CD4-positive, alpha-beta T cell (primary cell): ENCODE results near the gene IGLL5. TPM values are rescaled to one million over a fixed set of nuclear protein-coding genes. Genes with fewer than 3 reads are reported as not detected.

Source experiments
- ATAC-seq: fragments of 200-7000 bp; cut with Tn5 transposase; one replicate; pipeline ENCODE4 v1.10.0; 2022; ENCODE audit warnings: mild to moderate bottlenecking; ENCODE audit not compliant: poor library complexity
- CTCF ChIA-PET: fragments of 350-600 bp; sonication (Branson Sonifier 250); formaldehyde crosslinking; loops from one replicate; lab custom pipeline; 2021; ENCODE audit warnings: antibody characterized with exemption, inconsistent platforms; lab: Charles Lee
- POLR2A ChIA-PET: fragments of 350-600 bp; sonication (Branson Sonifier 250); formaldehyde crosslinking; loops from one replicate; lab custom pipeline; 2021; ENCODE audit warnings: antibody characterized with exemption, inconsistent platforms; lab: Charles Lee
- DNase-seq, 14 experiments: peaks; one replicate each; pipeline ENCODE4 v3.0.0-alpha.2; 2013 to 2020; ENCODE audit warnings: mixed read lengths in 2 of 14
- H3K27ac ChIP-seq, 2 donors: one replicate each; pipeline versions ENCODE4 v1.5.1 to v1.7.0; 2013; ENCODE audit warnings: low read length in 2 of 2, low read depth in 1 of 2, mild to moderate bottlenecking in 1 of 2
- H3K27me3 ChIP-seq, 2 experiments: 1 replicate in 1 of 2; 2 replicates in 1 of 2; pipeline versions ENCODE4 v1.6.1 to v1.7.0; 2013; ENCODE audit warnings: low read length in 2 of 2, control low read depth in 1 of 2, mild to moderate bottlenecking in 1 of 2, moderate library complexity in 1 of 2; ENCODE audit not compliant: insufficient read depth in 2 of 2, control insufficient read depth in 1 of 2
- H3K36me3 ChIP-seq: one replicate; pipeline ENCODE4 v1.6.1; 2013; ENCODE audit warnings: low read length, control low read depth; ENCODE audit not compliant: insufficient read depth
- H3K4me1 ChIP-seq: one replicate; pipeline ENCODE4 v1.6.1; 2013; ENCODE audit warnings: low read length, control low read depth; ENCODE audit not compliant: insufficient read depth
- H3K4me3 ChIP-seq: one replicate; pipeline ENCODE4 v1.5.1; 2013; ENCODE audit warnings: mild to moderate bottlenecking, low read length, moderate library complexity
- H3K9me3 ChIP-seq, 2 experiments: 1 replicate in 1 of 2; 2 replicates in 1 of 2; pipeline versions ENCODE4 v1.6.1 to v1.7.0; 2013; ENCODE audit warnings: low read length in 2 of 2, mild to moderate bottlenecking in 2 of 2, control low read depth in 1 of 2, moderate library complexity in 1 of 2; ENCODE audit not compliant: control insufficient read depth in 1 of 2, insufficient read depth in 1 of 2
- H3K27ac Mint-ChIP-seq: one replicate; pipeline ENCODE4 v1.8.0; 2020; ENCODE audit warnings: mixed read lengths
- H3K27me3 Mint-ChIP-seq: one replicate; pipeline ENCODE4 v1.8.0; 2021; ENCODE audit warnings: mixed read lengths
- H3K36me3 Mint-ChIP-seq: one replicate; pipeline ENCODE4 v1.8.0; 2021; ENCODE audit warnings: low read depth, mixed read lengths
- H3K4me1 Mint-ChIP-seq: one replicate; pipeline ENCODE4 v1.8.0; 2021; ENCODE audit warnings: low read depth, mixed read lengths
- H3K4me3 Mint-ChIP-seq: one replicate; pipeline ENCODE4 v1.8.0; 2020; ENCODE audit warnings: mild to moderate bottlenecking, mixed read lengths
- H3K9me3 Mint-ChIP-seq: one replicate; pipeline ENCODE4 v1.8.0; 2020; ENCODE audit warnings: mixed read lengths
- intact Hi-C, 2 experiments: fragments of 100-400 bp; cut with DNase I in 1 of 2; cut with micrococcal nuclease in 1 of 2; formaldehyde crosslinking; loops; one replicate each; pipeline versions ENCODE4 v1.15.1 to v1.9.0; 2023 to 2025; cut with DNase I, micrococcal nuclease
- total RNA-seq, 174 experiments: library from RNA in 2 of 174; stranded (reverse) in 2 of 174; gene quantifications; one replicate each; pipeline ENCODE4 v1.2.3 and lab custom pipeline; 2021 to 2026
- TF ChIP-seq, protein P1 (sequence below): fragments of 200-600 bp; IDR thresholded peaks from one replicate; pipeline ENCODE4 v1.8.0; 2022; ENCODE audit warnings: antibody characterized with exemption, mild to moderate bottlenecking

The IGLL5 gene
- total RNA-seq, 2 experiments from 2014 or later: not detected

DNA sequence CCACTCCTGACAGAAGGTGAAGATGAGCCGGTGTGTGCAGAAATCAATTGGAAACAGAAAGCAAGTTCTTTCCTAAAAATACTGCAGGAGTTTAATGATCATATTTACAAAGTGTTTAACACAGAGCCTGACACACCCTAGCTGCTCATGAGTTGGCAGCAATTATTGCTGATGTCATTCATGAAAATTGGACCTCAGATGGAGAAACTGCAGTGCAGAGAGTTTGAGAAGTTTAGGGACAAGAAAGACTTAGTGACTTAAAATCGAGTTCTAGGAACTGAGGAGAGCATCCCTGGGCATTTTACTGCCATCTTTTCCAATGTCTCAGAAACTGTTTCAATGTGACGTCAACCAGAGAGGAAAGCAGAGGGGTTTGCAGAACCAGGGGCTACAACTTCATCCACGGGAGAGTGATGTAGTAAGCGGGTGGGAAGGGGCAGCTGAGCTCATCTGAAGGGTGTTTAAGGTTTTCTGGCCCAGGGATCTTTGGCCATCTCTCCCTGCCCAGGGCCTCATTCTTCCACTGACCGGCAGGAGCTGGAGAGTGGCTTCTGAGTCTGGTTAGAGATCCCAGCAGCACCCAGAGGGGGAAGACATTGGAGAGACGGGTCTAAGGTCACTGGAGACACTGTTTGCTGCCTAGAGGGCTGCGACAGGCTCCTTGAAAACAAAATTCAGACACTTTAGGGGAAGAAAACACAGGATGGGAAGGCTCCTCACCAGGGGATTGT lies 21.1 kb upstream of the IGLL5 start:
- H3K36me3 Mint-ChIP-seq: no peaks in the 10 kb centered on the region
- POLR2A ChIA-PET: interaction anchor here (0.9 to 1.6 kb wide), 7 partner anchors 7 to 61 kb away, joined by 3 to 6 read pairs (median 5); no protein-coding TSS in a partner anchor
- H3K9me3 Mint-ChIP-seq: no peaks in the 10 kb centered on the region
- TF ChIP-seq, protein P1, sequence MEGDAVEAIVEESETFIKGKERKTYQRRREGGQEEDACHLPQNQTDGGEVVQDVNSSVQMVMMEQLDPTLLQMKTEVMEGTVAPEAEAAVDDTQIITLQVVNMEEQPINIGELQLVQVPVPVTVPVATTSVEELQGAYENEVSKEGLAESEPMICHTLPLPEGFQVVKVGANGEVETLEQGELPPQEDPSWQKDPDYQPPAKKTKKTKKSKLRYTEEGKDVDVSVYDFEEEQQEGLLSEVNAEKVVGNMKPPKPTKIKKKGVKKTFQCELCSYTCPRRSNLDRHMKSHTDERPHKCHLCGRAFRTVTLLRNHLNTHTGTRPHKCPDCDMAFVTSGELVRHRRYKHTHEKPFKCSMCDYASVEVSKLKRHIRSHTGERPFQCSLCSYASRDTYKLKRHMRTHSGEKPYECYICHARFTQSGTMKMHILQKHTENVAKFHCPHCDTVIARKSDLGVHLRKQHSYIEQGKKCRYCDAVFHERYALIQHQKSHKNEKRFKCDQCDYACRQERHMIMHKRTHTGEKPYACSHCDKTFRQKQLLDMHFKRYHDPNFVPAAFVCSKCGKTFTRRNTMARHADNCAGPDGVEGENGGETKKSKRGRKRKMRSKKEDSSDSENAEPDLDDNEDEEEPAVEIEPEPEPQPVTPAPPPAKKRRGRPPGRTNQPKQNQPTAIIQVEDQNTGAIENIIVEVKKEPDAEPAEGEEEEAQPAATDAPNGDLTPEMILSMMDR: no peak
- DNase-seq (no peak), ATAC-seq (no peak)
- Histone ChIP-seq H3K27me3 (no peaks in the 10 kb centered on the region), H3K36me3 (no peaks in the 10 kb centered on the region), H3K9me3 (no peaks in the 10 kb centered on the region), H3K27ac (no peak overlapping the region), H3K4me1 (peaks cover 31% of the 10 kb centered on the region), H3K4me3 (no peak overlapping the region)
- CTCF ChIA-PET: interaction anchor here (1.3 to 1.5 kb wide), 2 partner anchors 18 to 51 kb away, joined by 3 to 4 read pairs; no protein-coding TSS in a partner anchor
- H3K4me1 Mint-ChIP-seq: peaks cover 36% of the 10 kb centered on the region
- peak overlapping the region; percentile 77 for H3K27ac Mint-ChIP-seq
- H3K4me3 Mint-ChIP-seq: no peak overlapping the region
- intact Hi-C loops: no loop called here
- H3K27me3 Mint-ChIP-seq: no peaks in the 10 kb centered on the region

DNA sequence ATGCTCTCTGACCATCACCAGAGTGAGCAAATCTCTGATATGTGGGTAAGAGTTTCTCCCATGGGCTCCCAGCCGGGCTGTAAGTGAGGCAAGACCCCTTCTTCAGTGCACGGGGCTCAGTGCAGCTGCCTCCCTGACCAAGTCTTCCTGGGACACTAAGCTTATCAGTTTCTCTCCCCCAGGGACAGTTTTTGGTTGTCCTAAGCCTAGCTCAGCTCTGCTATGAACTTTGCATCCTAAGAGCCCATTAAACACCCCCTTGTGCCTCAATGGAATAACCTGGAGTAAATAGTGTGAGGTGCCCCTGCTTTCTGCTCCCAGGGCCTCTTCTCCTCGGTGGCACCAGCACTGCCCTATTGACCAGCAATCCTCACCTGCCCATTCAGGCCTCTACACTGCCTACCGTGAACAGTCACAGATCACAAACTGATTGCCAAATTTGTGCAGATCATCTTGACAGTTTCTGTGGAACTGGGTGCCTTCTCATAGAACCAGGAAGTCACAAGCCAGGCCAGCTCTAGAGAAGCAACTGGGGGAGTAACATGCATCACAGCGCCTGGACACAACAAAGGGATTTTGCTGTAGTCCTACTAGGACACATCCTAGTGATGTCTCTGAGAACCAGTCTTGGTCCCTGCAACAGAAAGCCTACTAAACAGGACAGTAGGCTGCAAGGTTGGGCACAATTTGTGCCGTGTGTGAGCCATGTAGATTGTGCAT lies 19.5 kb upstream of the IGLL5 start:
- Histone ChIP-seq H3K27ac (no peak overlapping the region), H3K27me3 (no peaks in the 10 kb centered on the region), H3K36me3 (no peaks in the 10 kb centered on the region), H3K4me1 (peaks cover 31% of the 10 kb centered on the region), H3K4me3 (no peak overlapping the region), H3K9me3 (peaks cover 0 to 4% of the 10 kb centered on the region in 2 experiments)
- Mint-ChIP-seq H3K36me3 (no peaks in the 10 kb centered on the region), H3K4me3 (no peak overlapping the region), H3K9me3 (no peaks in the 10 kb centered on the region), H3K27me3 (no peaks in the 10 kb centered on the region), H3K27ac (no peak overlapping the region), H3K4me1 (peaks cover 36% of the 10 kb centered on the region)
- TF ChIP-seq, protein P1: no peak
- CTCF ChIA-PET: interaction anchor here (0.9 to 1.6 kb wide), 2 partner anchors 9 to 16 kb away, joined by 3 read pairs; no protein-coding TSS in a partner anchor
- intact Hi-C loops: no loop called here
- DNase-seq: no peak
- ATAC-seq: no peak
- POLR2A ChIA-PET: no interaction called here

DNA sequence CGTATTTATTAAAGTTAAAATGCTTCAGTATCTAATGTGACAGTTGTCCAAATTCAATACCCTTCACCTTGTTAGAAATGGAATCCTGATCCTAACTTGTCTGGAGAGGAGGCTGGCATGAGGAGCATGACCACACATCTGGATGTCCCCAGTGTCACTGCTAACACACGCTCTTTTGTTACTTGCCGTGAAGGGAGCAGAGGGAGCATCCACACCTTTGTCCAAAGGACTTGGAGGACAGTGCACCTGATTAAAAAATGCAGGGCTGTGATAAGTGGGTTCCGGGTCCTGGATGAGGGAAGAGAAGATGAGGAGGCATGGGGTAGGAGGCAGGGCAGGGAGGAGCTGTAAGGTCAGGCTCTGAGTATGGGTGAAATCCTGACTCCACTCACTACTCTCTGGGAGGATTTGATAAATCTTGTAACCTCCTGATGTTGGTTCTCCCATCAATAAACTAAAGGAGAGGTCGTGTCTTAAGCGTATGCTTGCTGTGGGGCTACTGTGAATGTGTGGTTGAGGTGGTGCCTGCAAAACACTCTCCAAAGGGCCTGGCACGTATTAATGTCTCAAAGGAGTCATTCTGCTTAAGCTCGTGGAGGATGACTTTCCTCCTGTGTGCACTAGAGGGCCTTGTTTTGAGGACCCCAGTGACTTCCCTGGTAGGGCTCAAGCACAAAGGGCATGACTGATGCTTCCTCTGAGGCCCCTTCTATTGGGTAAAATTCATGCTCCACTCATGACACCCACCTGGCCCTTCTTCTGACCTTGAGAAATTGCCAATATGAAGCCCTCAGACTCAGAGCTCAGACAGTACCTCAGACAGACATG lies 16.8 kb upstream of the IGLL5 start:
- Histone ChIP-seq H3K27ac (no peak overlapping the region), H3K27me3 (no peaks in the 10 kb centered on the region), H3K9me3 (peaks cover 10% of the 10 kb centered on the region in 2 experiments), H3K4me3 (no peak overlapping the region), H3K36me3 (no peaks in the 10 kb centered on the region), H3K4me1 (peaks cover 13% of the 10 kb centered on the region)
- ChIA-PET CTCF (interaction anchor here (0.7 to 1.3 kb wide), 3 partner anchors 22 to 118 kb away, joined by 3 to 6 read pairs (median 4); no protein-coding TSS in a partner anchor), POLR2A (interaction anchor here (1.0 kb wide), 1 partner anchor 52 kb away, joined by 3 read pairs; no protein-coding TSS in a partner anchor)
- no peaks in the 10 kb centered on the region for H3K36me3 Mint-ChIP-seq
- no peak for ATAC-seq
- no peaks in the 10 kb centered on the region for H3K9me3 Mint-ChIP-seq
- no peak overlapping the region for H3K4me3 Mint-ChIP-seq
- TF ChIP-seq, protein P1: no peak
- intact Hi-C loops: loop anchor here in 1 of 2 experiments (2.0 kb wide), 1 partner anchor 20 kb away; no protein-coding TSS in a partner anchor
- H3K27ac Mint-ChIP-seq: no peak overlapping the region
- peaks cover 11% of the 10 kb centered on the region for H3K4me1 Mint-ChIP-seq
- DNase-seq: peak in 1 of 14 experiments; percentile 24
- H3K27me3 Mint-ChIP-seq: no peaks in the 10 kb centered on the region
